Peyer's patch (tissue), 4 donors: ENCODE results near the gene EPS8L2.

Experiments
- POLR2A ChIP-seq, 2 donors: fragments of 450-650 bp; IDR thresholded peaks; one replicate each; pipeline ENCODE4 v1.5.1; 2017; ENCODE audit warnings: antibody characterized with exemption in 2 of 2, mild to moderate bottlenecking in 2 of 2, moderate library complexity in 2 of 2
- TF ChIP-seq, protein P1 (sequence below), 6 experiments: fragments of 450-650 bp in 4 of 6; fragments of 200-600 bp in 2 of 6; sonication (generic) in 1 of 6; IDR thresholded peaks; one replicate each; pipeline ENCODE4 v1.5.1; 2017 to 2019; ENCODE audit warnings: antibody characterized with exemption in 6 of 6, mild to moderate bottlenecking in 3 of 6, moderate library complexity in 1 of 6

GRCh38 chr11:763073-763463 lies 57.0 kb downstream of the EPS8L2 start:
- no peak for TF ChIP-seq POLR2A (IDR thresholded peaks at IDR 0.05)
- TF ChIP-seq, protein P1, sequence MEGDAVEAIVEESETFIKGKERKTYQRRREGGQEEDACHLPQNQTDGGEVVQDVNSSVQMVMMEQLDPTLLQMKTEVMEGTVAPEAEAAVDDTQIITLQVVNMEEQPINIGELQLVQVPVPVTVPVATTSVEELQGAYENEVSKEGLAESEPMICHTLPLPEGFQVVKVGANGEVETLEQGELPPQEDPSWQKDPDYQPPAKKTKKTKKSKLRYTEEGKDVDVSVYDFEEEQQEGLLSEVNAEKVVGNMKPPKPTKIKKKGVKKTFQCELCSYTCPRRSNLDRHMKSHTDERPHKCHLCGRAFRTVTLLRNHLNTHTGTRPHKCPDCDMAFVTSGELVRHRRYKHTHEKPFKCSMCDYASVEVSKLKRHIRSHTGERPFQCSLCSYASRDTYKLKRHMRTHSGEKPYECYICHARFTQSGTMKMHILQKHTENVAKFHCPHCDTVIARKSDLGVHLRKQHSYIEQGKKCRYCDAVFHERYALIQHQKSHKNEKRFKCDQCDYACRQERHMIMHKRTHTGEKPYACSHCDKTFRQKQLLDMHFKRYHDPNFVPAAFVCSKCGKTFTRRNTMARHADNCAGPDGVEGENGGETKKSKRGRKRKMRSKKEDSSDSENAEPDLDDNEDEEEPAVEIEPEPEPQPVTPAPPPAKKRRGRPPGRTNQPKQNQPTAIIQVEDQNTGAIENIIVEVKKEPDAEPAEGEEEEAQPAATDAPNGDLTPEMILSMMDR (IDR thresholded peaks at IDR 0.05): no peak
